ENCODE measurements around the gene APOB. TPM values are rescaled to one million over a fixed set of nuclear protein-coding genes. Genes with fewer than 3 reads are reported as not detected.

APOB gene
- total and polyA plus RNA-seq, 10 of the 15 experiments (the other 5 are each of a cell fraction or from before 2014, with no cell fraction given): 1.4 TPM; not detected in 9

- in situ Hi-C loops (cut with MboI): loop anchor here (25.0 kb wide), 1 partner anchor 528 kb away; the partner anchor contains the start of gene RHOB
- Histone ChIP-seq H3K4me3 (no peak overlapping the region), H3K9ac (ENCODE audit: control insufficient read depth, insufficient read depth, low read length) (no peak overlapping the region), H3K36me3 (ENCODE audit: control insufficient read depth in 2 of 2, insufficient read depth in 2 of 2, low read length in 1 of 2) (no peaks in the 10 kb centered on the region), H3K4me2 (ENCODE audit: control insufficient read depth, insufficient read depth) (no peak overlapping the region), H3K4me1 (ENCODE audit: control insufficient read depth, insufficient read depth, low read length) (no peaks in the 10 kb centered on the region), H3K27ac (ENCODE audit: control insufficient read depth, insufficient read depth) (no peak overlapping the region), H3K79me2 (ENCODE audit: control insufficient read depth, insufficient read depth, low read length) (no peaks in the 10 kb centered on the region), H3K27me3 (replicated peaks in 1 of 2; ENCODE audit: control insufficient read depth in 2 of 2, insufficient read depth in 2 of 2, low read length in 1 of 2) (no peaks in the 10 kb centered on the region; a peak in 2 of 4 replicates), H4K20me1 (ENCODE audit: control insufficient read depth, insufficient read depth) (no peaks in the 10 kb centered on the region), H3K9me3 (replicated peaks; ENCODE audit: control insufficient read depth, insufficient read depth, low read length) (no peaks in the 10 kb centered on the region), H2AFZ (ENCODE audit: control insufficient read depth, low read depth, low read length) (no peak overlapping the region)
- no peak for ATAC-seq
- RAD21 ChIA-PET (ENCODE audit: unreplicated experiment): interaction anchor here (1.1 to 6.4 kb wide), 3 partner anchors 184 to 304 kb away, joined by 3 to 68 read pairs (median 6); no protein-coding TSS in a partner anchor
- TF ChIP-seq RCOR1 (conservative IDR thresholded peaks at IDR 0.05; ENCODE audit: low read depth, low read length): no peak
- no peak for TF ChIP-seq USF1 (IDR thresholded peaks at IDR 0.05; ENCODE audit: borderline replicate concordance, extremely low read length, insufficient read depth, low read depth, low read length)
- no peak for TF ChIP-seq SPI1 (IDR thresholded peaks at IDR 0.05; ENCODE audit: borderline replicate concordance, insufficient read depth, low read depth, low read length)
- no peak for TF ChIP-seq ETV6 (conservative IDR thresholded peaks at IDR 0.05 in 1 of 2, IDR thresholded peaks at IDR 0.05 in 1 of 2; ENCODE audit: borderline replicate concordance in 1 of 2, low read depth in 1 of 2)
- no peak for TF ChIP-seq POLR2AphosphoS2 (IDR thresholded peaks at IDR 0.05; ENCODE audit: low read depth, low read length)
- TF ChIP-seq ZSCAN29 (IDR thresholded peaks at IDR 0.05): no peak
- TF ChIP-seq HCFC1 (IDR thresholded peaks at IDR 0.05; ENCODE audit: low read length): no peak
- TF ChIP-seq ZBTB33 (IDR thresholded peaks at IDR 0.05): no peak
- no peak for TF ChIP-seq FOS (IDR thresholded peaks at IDR 0.05; ENCODE audit: borderline replicate concordance, extremely low read depth, insufficient read length)
- TF ChIP-seq NFXL1 (IDR thresholded peaks at IDR 0.05; ENCODE audit: borderline replicate concordance): no peak
- TF ChIP-seq ASH2L (IDR thresholded peaks at IDR 0.05; ENCODE audit: borderline replicate concordance, low read depth): no peak
- no peak for TF ChIP-seq BHLHE40 (IDR thresholded peaks at IDR 0.05; ENCODE audit: borderline replicate concordance in 1 of 2, low read depth in 2 of 2, low read length in 1 of 2)
- no peak for TF ChIP-seq GABPA (IDR thresholded peaks at IDR 0.05; ENCODE audit: low read depth)
- no peak for TF ChIP-seq REST (IDR thresholded peaks at IDR 0.05; ENCODE audit: low read depth, low read length)
- no TSS peak for BruUV-seq (replicated peaks)
- no peak for DNase-seq (ENCODE audit: low read depth, low spot score)
- CTCF ChIA-PET: interaction anchor here (1.0 to 11.4 kb wide), 4 partner anchors 183 to 303 kb away, joined by 3 to 218 read pairs (median 63); no protein-coding TSS in a partner anchor
- POLR2A ChIA-PET: no interaction called here
- no peak for FAIRE-seq
- intact Hi-C loops (cut with micrococcal nuclease; ENCODE audit: unreplicated experiment): no loop called here
- 24% methylated on average over 5 of the region's 5 CpGs for WGBS (ENCODE audit: insufficient coverage, insufficient replicate concordance, low lambda C conversion rate, missing lambda C conversion rate)
- SMC1A ChIA-PET (ENCODE audit: uncharacterized antibody, unreplicated experiment): interaction anchor here (1.3 to 6.3 kb wide), 3 partner anchors 184 to 304 kb away, joined by 3 to 101 read pairs (median 38); no protein-coding TSS in a partner anchor
Observed at GRCh38 chr2:20965221-20965620, 78.7 kb downstream of the APOB start.
